CD1c-positive myeloid dendritic cell (primary cell): Measurements from ENCODE around the gene ANGPTL8.

Source experiments
- DNase-seq: peaks from one replicate; pipeline ENCODE4 v3.0.0-alpha.2; 2016; ENCODE audit errors: extremely low spot score

The ANGPTL8 gene

DNA sequence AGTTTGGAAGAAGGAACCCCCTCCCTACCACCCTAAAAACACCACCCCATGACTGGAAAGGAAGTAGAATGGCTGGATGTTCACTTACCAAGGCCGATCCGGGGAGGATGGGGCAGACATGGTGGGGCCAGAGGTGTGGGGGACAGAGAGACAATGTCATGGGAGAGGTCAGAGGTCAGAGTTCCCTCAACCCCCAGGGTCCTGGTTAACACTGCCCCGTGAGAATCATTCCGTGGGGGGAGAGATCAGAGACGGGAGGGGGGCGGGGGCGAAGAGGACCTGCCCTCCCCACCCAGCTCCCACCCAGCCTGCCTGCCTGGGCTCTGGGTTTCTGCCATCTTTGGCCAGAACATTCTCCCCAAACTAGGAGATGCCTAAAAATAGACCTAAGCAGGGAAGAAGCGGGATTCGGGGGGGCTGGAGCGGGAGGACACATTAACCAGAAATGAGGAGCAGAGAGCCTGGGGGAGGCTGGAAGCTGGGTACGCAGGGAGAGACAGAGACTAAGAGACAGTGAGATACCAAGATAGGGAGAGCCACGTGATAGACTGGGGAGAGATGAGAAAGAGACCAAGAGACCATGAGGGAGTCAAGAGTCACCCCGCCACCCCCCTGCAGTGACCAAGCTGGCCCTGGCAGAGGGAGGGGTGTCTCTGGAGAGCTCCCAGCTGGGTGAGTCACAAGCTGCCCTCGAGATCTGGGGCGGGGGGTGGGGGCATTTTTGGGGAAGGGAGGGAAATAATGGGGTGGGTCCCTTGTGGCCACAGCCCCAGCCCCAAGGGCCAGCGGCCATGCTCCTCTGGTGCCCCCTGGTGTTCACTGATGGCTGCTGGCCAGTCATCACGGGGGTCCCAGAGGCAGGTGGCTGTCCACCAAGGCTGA lies 36.0 kb upstream of the ANGPTL8 start:
- peak; percentile 44 for DNase-seq

GRCh38 chr19:11204076-11204602 lies 35.3 kb upstream of the ANGPTL8 start:
- no peak for DNase-seq

GRCh38 chr19:11204943-11205349 lies 34.5 kb upstream of the ANGPTL8 start:
- DNase-seq = no peak

- no peak for DNase-seq
Observed at GRCh38 chr19:11205939-11206570, 33.4 kb upstream of the ANGPTL8 start.

DNA sequence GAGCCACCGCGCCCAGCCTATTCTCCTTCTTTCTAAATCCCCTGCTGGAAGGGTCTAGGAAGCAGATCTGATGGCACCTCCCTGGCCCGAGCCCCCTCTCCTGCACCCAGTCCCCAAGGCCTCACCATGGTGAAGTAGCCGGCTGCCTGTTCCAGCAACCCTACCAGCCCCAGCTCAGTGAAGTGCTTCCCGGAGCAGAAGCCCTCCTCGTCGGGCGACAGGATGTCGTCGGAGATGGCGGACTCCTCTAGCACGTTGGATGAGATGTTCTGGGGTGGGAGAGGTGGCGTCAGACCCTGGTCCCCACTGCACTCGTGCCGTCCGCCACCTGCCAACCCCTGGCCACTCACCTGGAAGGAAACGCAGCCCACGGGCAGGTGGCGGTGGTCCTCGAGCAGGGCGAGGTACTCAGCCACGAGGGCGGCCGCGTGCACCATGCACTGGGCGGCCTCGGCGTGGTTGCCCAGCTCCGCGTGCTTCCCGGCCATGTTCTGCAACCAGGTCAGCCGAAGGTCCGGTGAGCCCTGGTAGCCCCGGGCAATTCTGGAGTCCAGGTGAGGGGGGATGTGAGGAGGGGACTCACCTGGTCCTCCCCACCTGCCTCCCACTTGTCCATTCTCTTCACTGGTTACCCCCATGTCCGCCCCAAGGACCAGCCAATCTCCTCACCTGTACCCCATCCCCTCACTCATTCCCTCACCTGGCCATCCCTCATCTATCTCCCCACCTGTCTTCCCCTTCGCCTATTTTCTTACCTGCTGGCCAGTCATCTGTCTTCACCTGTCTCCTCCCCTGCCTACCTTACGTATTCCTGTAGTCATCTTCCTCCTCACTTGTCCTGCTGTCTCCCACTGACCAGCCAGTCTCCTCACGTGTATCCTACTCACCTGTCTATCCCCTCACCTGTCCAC lies 30.6 kb upstream of the ANGPTL8 start:
- DNase-seq = no peak

DNA sequence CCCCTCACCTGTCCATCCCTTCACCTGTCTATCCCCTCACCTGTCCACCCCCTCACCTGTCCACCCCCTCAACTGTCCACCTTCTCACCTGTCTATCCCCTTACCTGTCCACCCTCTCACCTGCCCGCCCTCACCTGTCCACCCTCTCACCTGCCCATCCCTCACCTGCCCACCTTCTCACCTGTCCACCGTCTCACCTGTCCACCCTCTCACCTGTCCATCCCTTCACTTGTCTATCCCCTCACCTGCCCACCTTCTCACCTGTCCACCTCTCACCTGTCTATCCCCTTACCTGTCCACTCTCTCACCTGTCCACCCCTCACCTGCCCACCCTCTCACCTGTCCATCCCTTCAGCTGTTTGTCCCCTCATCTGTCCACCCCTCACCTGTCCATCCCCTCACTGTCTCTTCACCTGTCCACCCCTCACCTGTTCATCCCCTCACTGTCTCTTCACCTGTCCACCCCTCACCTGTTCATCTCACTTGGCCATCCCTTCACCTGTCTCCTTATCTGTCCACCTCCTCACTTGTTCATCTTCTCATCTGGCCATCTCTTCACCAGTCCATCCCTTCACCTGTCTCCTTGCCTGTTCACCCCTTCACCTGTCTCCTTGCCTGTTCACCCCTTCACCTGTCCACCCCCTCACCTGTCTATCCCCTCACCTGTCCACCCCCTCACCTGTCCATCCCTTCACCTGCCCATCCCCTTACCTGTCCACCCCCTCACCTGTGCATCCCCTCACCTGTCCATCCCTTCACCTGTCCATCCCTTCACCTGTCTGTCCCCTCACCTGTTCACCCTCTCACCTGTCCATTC lies 29.4 kb upstream of the ANGPTL8 start:
- no peak for DNase-seq

- DNase-seq = no peak
Observed at GRCh38 chr19:11210656-11210928, 28.8 kb upstream of the ANGPTL8 start.

DNA sequence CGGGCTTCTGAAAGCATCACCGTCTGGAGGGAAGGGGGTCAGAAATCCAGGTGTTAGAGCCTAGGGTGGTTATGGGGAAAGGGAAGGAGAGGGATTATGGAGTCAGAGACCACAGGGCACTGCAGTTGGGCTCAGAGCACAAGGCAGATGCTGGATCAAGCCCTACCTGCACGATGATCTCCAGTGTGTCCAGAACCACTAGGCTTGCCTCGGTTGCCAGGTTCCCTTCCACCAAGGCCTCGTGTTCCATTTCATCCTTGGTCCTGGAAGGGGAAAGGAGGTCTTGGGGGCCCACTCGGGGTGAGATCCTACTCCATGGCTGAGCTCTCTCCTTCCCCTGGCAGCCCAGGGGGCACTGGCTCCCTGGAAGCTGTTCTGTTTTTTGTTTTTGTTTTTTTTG lies 25.0 kb upstream of the ANGPTL8 start:
- no peak for DNase-seq

DNA sequence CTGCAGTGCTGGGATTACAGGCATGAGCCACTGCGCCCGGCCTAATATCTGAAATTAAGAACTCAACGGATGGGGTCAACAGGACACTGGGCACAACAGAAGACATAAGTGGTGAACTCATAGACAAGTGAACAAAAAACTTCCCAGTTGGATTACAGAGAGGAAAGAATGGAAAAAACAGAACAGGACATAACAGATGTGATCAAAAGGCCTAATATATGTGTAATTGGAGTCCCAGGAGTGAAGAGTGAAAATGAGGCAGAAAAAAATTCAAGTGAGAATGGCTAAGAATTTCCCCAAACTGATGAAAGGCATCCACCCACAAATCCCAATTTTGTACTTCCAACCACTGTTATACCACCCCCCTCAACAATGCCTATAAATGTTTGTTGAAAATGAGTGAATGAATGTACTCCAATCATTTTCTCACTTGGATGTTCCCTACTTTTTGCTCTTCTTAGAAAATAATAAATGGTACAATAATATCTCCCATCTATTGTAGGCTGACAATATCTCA lies 18.3 kb upstream of the ANGPTL8 start:
- DNase-seq = no peak

GRCh38 chr19:11223200-11223599 lies 16.2 kb upstream of the ANGPTL8 start:
- no peak for DNase-seq

GRCh38 chr19:11224429-11224828 lies 15.0 kb upstream of the ANGPTL8 start:
- DNase-seq = no peak

- DNase-seq = no peak
Observed at GRCh38 chr19:11225172-11225571, 14.2 kb upstream of the ANGPTL8 start.

DNA sequence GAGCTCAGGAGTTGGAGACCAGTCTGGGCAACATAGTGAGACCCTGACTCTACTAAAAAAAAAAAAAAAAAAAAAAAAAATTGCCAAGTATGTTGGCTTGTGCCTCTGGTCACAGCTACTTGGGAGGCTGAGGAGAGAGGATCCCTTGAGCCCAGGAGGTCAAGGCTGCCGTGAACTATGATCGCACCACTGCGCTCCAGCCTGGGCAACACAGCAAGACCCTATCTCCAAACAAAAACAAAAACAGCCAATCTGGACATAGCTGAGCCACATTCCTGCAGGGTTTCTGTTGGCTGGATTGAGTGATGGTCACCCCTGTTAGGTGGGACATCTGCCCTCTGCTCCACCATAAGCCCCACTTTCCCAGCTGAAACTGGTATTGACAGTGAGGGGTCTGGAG lies 13.6 kb upstream of the ANGPTL8 start:
- DNase-seq = no peak

DNA sequence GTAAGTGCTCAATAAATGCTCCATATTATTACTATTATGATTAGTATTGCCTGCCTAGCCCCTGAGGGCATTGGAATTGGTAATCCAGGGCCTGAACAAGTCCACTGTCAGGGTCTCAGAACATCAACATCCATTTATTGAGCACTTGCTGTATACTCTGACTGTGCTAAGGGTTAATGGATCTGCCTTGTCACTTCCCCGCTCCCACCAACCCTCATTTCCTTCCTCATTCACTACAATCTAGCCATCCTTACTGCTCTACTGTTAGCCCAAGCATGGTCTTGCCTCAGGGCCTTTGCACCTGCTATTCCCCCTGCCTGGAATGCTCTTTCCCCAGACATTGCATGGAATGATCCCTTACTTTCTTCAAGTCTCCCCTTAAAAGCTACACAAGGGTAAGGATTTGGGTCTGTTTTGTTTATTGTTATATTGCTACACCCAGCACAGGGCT lies 12.7 kb upstream of the ANGPTL8 start:
- DNase-seq = no peak

DNA sequence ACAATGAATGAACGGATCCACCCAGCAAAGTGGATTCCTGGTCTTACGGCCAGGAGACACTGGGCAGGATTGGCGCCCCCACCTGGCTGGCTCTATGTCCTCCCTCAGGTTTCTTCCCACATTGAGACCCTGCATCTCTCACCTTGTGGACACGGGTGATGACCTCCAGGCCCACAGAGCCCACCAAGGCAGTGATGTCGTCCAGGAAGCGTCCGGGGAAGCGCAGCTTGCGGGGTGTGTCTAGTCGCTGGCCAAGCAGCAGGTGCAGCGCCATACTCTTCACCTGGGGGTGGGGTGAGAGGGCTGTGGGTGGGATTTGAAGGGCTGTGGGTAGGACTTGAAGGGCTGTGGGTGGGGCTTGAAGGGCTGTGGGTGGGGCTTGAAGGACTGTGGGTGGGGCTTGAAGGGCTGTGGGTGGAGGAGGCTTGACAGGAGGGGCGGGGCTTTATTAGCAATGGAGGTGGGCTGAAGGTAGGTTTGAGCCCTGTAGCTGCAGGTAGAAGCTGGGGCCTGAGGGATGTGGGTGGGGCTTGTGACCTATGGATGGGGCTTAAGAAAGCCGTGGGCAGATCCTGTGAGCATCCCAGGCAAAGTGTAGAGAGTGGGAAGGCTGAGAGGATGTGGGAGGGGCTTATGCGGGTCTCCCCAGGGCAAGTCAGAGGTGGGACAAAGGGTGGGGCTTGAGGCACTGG lies 12.1 kb upstream of the ANGPTL8 start:
- no peak for DNase-seq

DNA sequence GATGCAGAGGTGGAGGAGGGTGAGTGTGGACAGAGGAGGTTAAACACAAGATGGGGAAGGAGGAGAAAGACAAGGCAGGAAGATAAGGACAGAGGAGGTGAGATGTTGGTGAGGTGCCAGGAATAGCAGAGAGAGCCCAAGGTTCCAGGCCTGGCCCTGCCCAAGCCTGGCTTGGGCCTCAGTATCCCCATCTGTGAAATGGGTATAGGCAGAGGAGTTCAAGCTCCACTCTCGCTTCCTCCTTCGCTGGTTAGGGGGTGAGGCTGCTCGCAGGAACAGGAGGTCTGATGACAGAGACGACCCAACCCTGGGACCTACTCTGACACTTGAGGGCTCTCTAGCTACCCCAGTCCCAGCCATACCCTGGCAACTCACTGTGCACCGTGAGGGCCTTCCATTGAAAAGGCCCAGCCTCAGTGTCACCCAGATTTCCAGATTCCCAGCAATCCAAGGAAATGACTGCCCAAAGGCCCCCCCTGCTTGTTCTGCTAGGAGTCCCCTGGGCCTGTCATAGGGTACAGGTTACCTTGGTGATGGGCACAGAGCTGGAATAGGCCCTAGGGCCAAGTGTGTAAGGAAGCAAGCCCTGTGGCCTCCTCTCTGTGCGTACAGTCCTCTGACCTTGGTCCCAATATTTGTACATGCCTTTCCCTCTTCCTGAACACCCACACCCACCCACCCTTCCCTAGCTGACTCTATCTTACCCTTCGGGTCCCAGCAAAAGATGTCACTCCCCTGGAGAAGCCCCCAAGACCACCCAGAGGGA lies 8.6 kb upstream of the ANGPTL8 start:
- DNase-seq = no peak

- DNase-seq = no peak
Observed at GRCh38 chr19:11232555-11232954, 6.9 kb upstream of the ANGPTL8 start.

GRCh38 chr19:11233073-11233472 lies 6.3 kb upstream of the ANGPTL8 start:
- DNase-seq = no peak

- no peak for DNase-seq
Observed at GRCh38 chr19:11234486-11235075, 4.8 kb upstream of the ANGPTL8 start.
